ENCODE data around the gene NMUR1. TPM values are rescaled to one million over a fixed set of nuclear protein-coding genes. Genes with fewer than 3 reads are reported as not detected.
"Not testable (repeated sequence)": the region's sequence is repeated elsewhere in the genome, so short reads cannot be mapped to it uniquely, and the experiment has no call there.

Gene NMUR1
- total RNA-seq, 1 experiment from 2014 or later, result not detected

DNA sequence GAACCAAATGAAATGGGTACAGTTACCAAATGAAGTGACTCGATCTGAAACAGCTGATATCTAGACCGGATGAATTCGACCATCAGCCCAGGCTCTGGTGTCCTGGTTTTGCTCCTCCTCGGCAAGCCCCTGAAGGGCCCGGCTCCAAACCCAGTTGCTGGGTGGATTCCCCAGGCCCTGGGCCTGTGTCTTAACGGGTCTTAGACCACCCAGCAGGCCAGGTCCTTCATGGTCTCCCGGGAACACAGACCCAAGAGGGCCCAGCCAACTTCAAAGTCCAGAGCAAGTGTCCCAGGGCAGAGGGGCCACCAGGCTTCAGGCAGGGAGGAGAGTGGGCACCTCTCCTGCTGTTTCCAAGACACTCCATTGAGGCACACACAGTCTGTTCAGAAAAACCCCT, 26.7 kb upstream of the NMUR1 start:
- H3K27me3 ChIP-seq (replicated peaks; ENCODE audit: control insufficient read depth, insufficient read depth, low read length), result no peaks in the 10 kb centered on the region
- Mint-ChIP-seq H3K4me1 (ENCODE audit: low read depth, unreplicated experiment) (no peaks in the 10 kb centered on the region), H3K4me3 (ENCODE audit: unreplicated experiment) (no peak overlapping the region), H3K27me3 (ENCODE audit: insufficient read depth, unreplicated experiment) (no peaks in the 10 kb centered on the region), H3K36me3 (ENCODE audit: insufficient read depth, unreplicated experiment) (no peaks in the 10 kb centered on the region), H3K27ac (ENCODE audit: unreplicated experiment) (no peak overlapping the region), H3K9me3 (ENCODE audit: unreplicated experiment) (peaks cover 17% of the 10 kb centered on the region)
- H3K4me3 ChIP-seq (ENCODE audit: low read depth, low read length), result no peak overlapping the region
- no peaks in the 10 kb centered on the region for H3K36me3 ChIP-seq (ENCODE audit: control insufficient read depth, insufficient read depth, low read length)
- POLR2A ChIA-PET, result no interaction called here
- BruUV-seq (replicated peaks), result no TSS peak
- CTCF ChIA-PET, result no interaction called here
- H3K4me1 ChIP-seq, result no peaks in the 10 kb centered on the region
- intact Hi-C loops (cut with micrococcal nuclease; ENCODE audit: unreplicated experiment), result no loop called here
- no peak for DNase-seq
- H3K9me3 ChIP-seq, result no peaks in the 10 kb centered on the region
- TF ChIP-seq CTCF (IDR thresholded peaks at IDR 0.05; ENCODE audit: insufficient read depth in 1 of 2, low read depth in 1 of 2, low read length in 1 of 2, severe bottlenecking in 1 of 2, unreplicated experiment in 1 of 2), result no peak

DNA sequence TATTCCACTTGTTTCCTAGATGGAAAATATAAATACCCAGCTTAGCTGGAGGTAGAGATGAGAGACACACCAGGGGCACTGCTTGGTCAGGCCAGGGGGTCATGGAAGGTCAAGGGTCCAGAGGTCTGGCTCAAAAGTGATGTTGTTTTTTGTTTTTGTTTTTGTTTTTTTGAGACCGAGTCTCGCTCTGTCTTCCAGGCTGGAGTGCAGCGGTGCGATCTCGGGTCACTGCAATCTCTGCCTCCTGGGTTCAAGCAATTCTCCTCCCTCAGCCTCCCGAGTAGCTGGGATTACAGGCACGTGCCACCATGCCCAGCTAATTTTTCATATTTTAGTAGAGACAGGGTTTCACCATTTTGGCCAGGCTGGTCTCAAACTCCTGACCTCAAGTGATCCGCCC, 26.3 kb upstream of the NMUR1 start:
- intact Hi-C loops (cut with micrococcal nuclease; ENCODE audit: unreplicated experiment); BruUV-seq (replicated peaks); H3K9me3 ChIP-seq; H3K36me3 Mint-ChIP-seq (ENCODE audit: insufficient read depth, unreplicated experiment); CTCF ChIA-PET; H3K4me3 ChIP-seq (ENCODE audit: low read depth, low read length); H3K4me3 Mint-ChIP-seq (ENCODE audit: unreplicated experiment); H3K27me3 Mint-ChIP-seq (ENCODE audit: insufficient read depth, unreplicated experiment); POLR2A ChIA-PET; H3K27me3 ChIP-seq (replicated peaks; ENCODE audit: control insufficient read depth, insufficient read depth, low read length); DNase-seq; H3K4me1 ChIP-seq; H3K27ac Mint-ChIP-seq (ENCODE audit: unreplicated experiment); H3K4me1 Mint-ChIP-seq (ENCODE audit: low read depth, unreplicated experiment); H3K36me3 ChIP-seq (ENCODE audit: control insufficient read depth, insufficient read depth, low read length): not testable (repeated sequence)
- H3K9me3 Mint-ChIP-seq (ENCODE audit: unreplicated experiment), result peaks cover 17% of the 10 kb centered on the region

- no peak for TF ChIP-seq CTCF (IDR thresholded peaks at IDR 0.05; ENCODE audit: insufficient read depth in 1 of 2, low read depth in 1 of 2, low read length in 1 of 2, severe bottlenecking in 1 of 2, unreplicated experiment in 1 of 2)
- Mint-ChIP-seq H3K4me3 (ENCODE audit: unreplicated experiment) (no peak overlapping the region), H3K27ac (ENCODE audit: unreplicated experiment) (no peak overlapping the region), H3K4me1 (ENCODE audit: low read depth, unreplicated experiment) (no peaks in the 10 kb centered on the region), H3K27me3 (ENCODE audit: insufficient read depth, unreplicated experiment) (no peaks in the 10 kb centered on the region), H3K9me3 (ENCODE audit: unreplicated experiment) (peaks cover 17% of the 10 kb centered on the region), H3K36me3 (ENCODE audit: insufficient read depth, unreplicated experiment) (no peaks in the 10 kb centered on the region)
- Histone ChIP-seq H3K4me1 (no peaks in the 10 kb centered on the region), H3K27me3 (replicated peaks; ENCODE audit: control insufficient read depth, insufficient read depth, low read length) (no peaks in the 10 kb centered on the region), H3K36me3 (ENCODE audit: control insufficient read depth, insufficient read depth, low read length) (no peaks in the 10 kb centered on the region), H3K9me3 (no peaks in the 10 kb centered on the region), H3K4me3 (ENCODE audit: low read depth, low read length) (no peak overlapping the region)
- DNase-seq, result no peak
- ChIA-PET POLR2A (no interaction called here), CTCF (no interaction called here)
- no TSS peak for BruUV-seq (replicated peaks)
- intact Hi-C loops (cut with micrococcal nuclease; ENCODE audit: unreplicated experiment), result no loop called here
Measured at GRCh38 chr2:231554748-231555545, 24.7 kb upstream of the NMUR1 start.
